HCT116 (cell line): ENCODE data around the gene GUCA1C. TPM values are rescaled to one million over a fixed set of nuclear protein-coding genes. Genes with fewer than 3 reads are reported as not detected.

Source experiments
- ATAC-seq: fragments of 200-7000 bp; cut with Tn5 transposase; 2 replicates; pipeline ENCODE4 v1.9.1; 2020; ENCODE audit warnings: mild to moderate bottlenecking, moderate library complexity
- BruUV-seq: library from RNA; stranded (reverse); fragments of 400-500 nt; replicated peaks from 2 replicates; lab custom pipeline; 2021; lab: Mats Ljungman, UMichigan
- CTCF ChIA-PET: fragments of 300-600 bp; sonication (Branson Sonifier 250); formaldehyde crosslinking; loops from one replicate; lab custom pipeline; 2021; ENCODE audit warnings: antibody characterized with exemption; lab: Charles Lee
- POLR2A ChIA-PET: fragments of 300-600, 350-600 bp; sonication (Branson Sonifier 250); formaldehyde crosslinking; loops from one replicate; lab custom pipeline; 2021; ENCODE audit warnings: antibody characterized with exemption; lab: Charles Lee
- RAD21 ChIA-PET, 2 experiments: fragments of 300-600 bp; sonication (Branson Sonifier 250); formaldehyde crosslinking; loops; one replicate each; lab custom pipeline; 2023; ENCODE audit warnings: low total read pairs in 2 of 2; ENCODE audit not compliant: uncharacterized antibody in 2 of 2, unreplicated experiment in 2 of 2, low non-redundant PET in 1 of 2; lab: Charles Lee
- DNase-seq: peaks from one replicate; pipeline ENCODE4 v3.0.0-alpha.2; 2010; ENCODE audit warnings: low read depth, low spot score
- H2AFZ ChIP-seq: fragments of 200-600 bp; shearing (Covaris generic), sonication (generic); 2 replicates; pipeline ENCODE4 v1.6.1; 2017; ENCODE audit warnings: low read depth, mixed run types, mixed read lengths, antibody characterized with exemption, low read length; ENCODE audit not compliant: poor library complexity, severe bottlenecking
- H3K27ac ChIP-seq: 2 replicates; pipeline ENCODE4 v1.5.1; 2012; ENCODE audit warnings: low read depth, low read length
- H3K27me3 ChIP-seq: fragments of 200-600 bp; sonication (generic); 2 replicates; pipeline ENCODE4 v1.6.1; 2016; ENCODE audit warnings: mixed run types, low read length, mixed read lengths; ENCODE audit not compliant: insufficient read depth
- H3K36me3 ChIP-seq, 2 experiments: fragments of 200-500 bp in 1 of 2; fragments of 200-600 bp in 1 of 2; sonication (Bioruptor generic) in 1 of 2; sonication (generic) in 1 of 2; 2 replicates each; pipeline versions ENCODE4 v1.5.1 to v1.6.1; 2014 to 2016; ENCODE audit warnings: low read length in 2 of 2, inconsistent platforms in 1 of 2, mixed read lengths in 1 of 2, mixed run types in 1 of 2; ENCODE audit not compliant: insufficient read depth in 2 of 2, control insufficient read depth in 1 of 2
- H3K4me1 ChIP-seq, 2 experiments: fragments of 200-600 bp in 1 of 2; sonication (generic) in 1 of 2; 2 replicates each; pipeline versions ENCODE4 v1.5.1 to v1.6.1; 2012 to 2017; ENCODE audit warnings: low read length in 2 of 2, inconsistent platforms in 1 of 2, mild to moderate bottlenecking in 1 of 2, mixed read lengths in 1 of 2, mixed run types in 1 of 2, moderate library complexity in 1 of 2; ENCODE audit not compliant: insufficient read depth in 2 of 2, control insufficient read depth in 1 of 2
- H3K4me2 ChIP-seq: fragments of 200-600 bp; sonication (generic); 2 replicates; pipeline ENCODE4 v1.6.1; 2017; ENCODE audit warnings: mixed run types, low read length, mixed read lengths
- H3K4me3 ChIP-seq, 2 experiments: fragments of 200-600 bp in 1 of 2; sonication (generic) in 1 of 2; replicated peaks in 1 of 2; 2 replicates each; pipeline ENCODE4 v1.5.1; 2011 to 2016; ENCODE audit warnings: low read length in 2 of 2, control low read depth in 1 of 2, low read depth in 1 of 2, mild to moderate bottlenecking in 1 of 2, mixed read lengths in 1 of 2, mixed run types in 1 of 2
- H3K79me2 ChIP-seq: fragments of 200-600 bp; sonication (generic); 2 replicates; pipeline ENCODE4 v1.6.1; 2017; ENCODE audit warnings: mild to moderate bottlenecking, mixed run types, low read length, moderate library complexity, mixed read lengths; ENCODE audit not compliant: insufficient read depth
- H3K9ac ChIP-seq: fragments of 200-600 bp; sonication (generic); 2 replicates; pipeline ENCODE4 v1.6.1; 2016; ENCODE audit warnings: low read length, mixed read lengths
- H3K9me2 ChIP-seq: fragments of 200-600 bp; sonication (generic), shearing (Covaris generic); 2 replicates; pipeline ENCODE4 v1.6.1; 2017; ENCODE audit warnings: mixed run types, mild to moderate bottlenecking, moderate library complexity; ENCODE audit not compliant: insufficient read depth
- H3K9me3 ChIP-seq, 2 experiments: fragments of 200-500 bp in 1 of 2; fragments of 200-600 bp in 1 of 2; sonication (Bioruptor generic) in 1 of 2; sonication (generic) in 1 of 2; 2 replicates each; pipeline ENCODE4 v1.6.1; 2014 to 2017; ENCODE audit warnings: low read length in 2 of 2, mixed read lengths in 2 of 2, inconsistent platforms in 1 of 2, low read depth in 1 of 2, mild to moderate bottlenecking in 1 of 2, mixed run types in 1 of 2, moderate library complexity in 1 of 2; ENCODE audit not compliant: control insufficient read depth in 1 of 2, insufficient read depth in 1 of 2
- H4K20me1 ChIP-seq: fragments of 200-600 bp; sonication (generic), shearing (Covaris generic); 2 replicates; pipeline ENCODE4 v1.6.1; 2017; ENCODE audit warnings: mixed run types, mild to moderate bottlenecking, moderate library complexity; ENCODE audit not compliant: insufficient read depth
- ELF1 ChIP-seq: IDR thresholded peaks from 2 replicates; pipeline ENCODE4 v1.6.1; 2012; ENCODE audit warnings: low read depth, borderline replicate concordance
- EZH2phosphoT487 ChIP-seq: fragments of 200-600 bp; IDR thresholded peaks from 2 replicates; pipeline ENCODE4 v1.6.1; 2018; ENCODE audit warnings: antibody characterized with exemption, borderline replicate concordance
- FOSL1 ChIP-seq: IDR thresholded peaks from 2 replicates; pipeline ENCODE4 v1.6.1; 2012; ENCODE audit warnings: low read depth
- JUND ChIP-seq: IDR thresholded peaks from 2 replicates; pipeline ENCODE4 v1.6.1; 2012
- RAD21 ChIP-seq: IDR thresholded peaks from 2 replicates; pipeline ENCODE4 v1.6.1; 2012; ENCODE audit warnings: low read depth, mild to moderate bottlenecking
- SP1 ChIP-seq: IDR thresholded peaks from 2 replicates; pipeline ENCODE4 v1.6.1; 2012; ENCODE audit warnings: low read depth
- TCF7L2 ChIP-seq: IDR thresholded peaks from 2 replicates; pipeline ENCODE4 v1.7.0; 2011; ENCODE audit warnings: borderline replicate concordance, inconsistent platforms; ENCODE audit not compliant: insufficient read depth, insufficient read length; ENCODE audit errors: extremely low read depth
- ZFX ChIP-seq: fragments of 450-650 bp; IDR thresholded peaks from 2 replicates; pipeline ENCODE4 v1.6.1; 2017
- ZNF274 ChIP-seq: fragments of 200-500 bp; sonication (Bioruptor generic); IDR thresholded peaks from 2 replicates; pipeline ENCODE4 v1.6.1; 2014; ENCODE audit warnings: mild to moderate bottlenecking, low read depth, low read length, inconsistent platforms
- intact Hi-C: fragments of 100-400 bp; cut with micrococcal nuclease; formaldehyde crosslinking; loops from 2 replicates; pipeline ENCODE4 v1.10.0; 2022
- total RNA-seq: library from RNA; stranded (reverse); gene quantifications from one replicate; pipeline ENCODE4 v1.2.1, GENCODE V29; 2021; ENCODE audit not compliant: unreplicated experiment
- TF ChIP-seq, protein P1 (sequence below): IDR thresholded peaks from 2 replicates; pipeline ENCODE4 v1.6.1; 2011; ENCODE audit warnings: mild to moderate bottlenecking, low read length, moderate library complexity; ENCODE audit not compliant: insufficient replicate concordance; ENCODE audit errors: extremely low read depth
- TF ChIP-seq, protein P2 (sequence below): IDR thresholded peaks from 2 replicates; pipeline ENCODE4 v1.6.1; 2012; ENCODE audit warnings: low read depth

The GUCA1C gene
- total RNA-seq, 1 experiment from 2014 or later = not detected

DNA sequence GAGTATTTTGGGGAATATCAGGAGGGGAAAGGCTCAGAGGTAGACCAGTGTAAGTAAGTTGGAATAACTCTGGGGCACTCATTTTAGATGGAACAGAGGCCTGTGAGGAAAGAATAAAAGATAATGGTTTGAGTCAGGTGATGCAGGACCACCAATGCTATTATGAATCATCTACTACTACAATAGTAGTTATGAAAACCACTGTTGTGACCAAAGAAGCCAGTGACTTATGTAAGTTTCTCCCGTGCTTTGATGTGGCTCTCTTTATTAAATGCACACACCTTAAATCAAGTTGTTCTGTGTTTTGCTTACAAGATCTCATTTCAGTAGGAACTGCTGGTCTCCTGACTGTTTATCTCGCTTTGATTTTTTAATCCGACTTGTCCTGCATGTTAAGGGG, 13.1 kb upstream of the GUCA1C start:
- TF ChIP-seq, protein P1, sequence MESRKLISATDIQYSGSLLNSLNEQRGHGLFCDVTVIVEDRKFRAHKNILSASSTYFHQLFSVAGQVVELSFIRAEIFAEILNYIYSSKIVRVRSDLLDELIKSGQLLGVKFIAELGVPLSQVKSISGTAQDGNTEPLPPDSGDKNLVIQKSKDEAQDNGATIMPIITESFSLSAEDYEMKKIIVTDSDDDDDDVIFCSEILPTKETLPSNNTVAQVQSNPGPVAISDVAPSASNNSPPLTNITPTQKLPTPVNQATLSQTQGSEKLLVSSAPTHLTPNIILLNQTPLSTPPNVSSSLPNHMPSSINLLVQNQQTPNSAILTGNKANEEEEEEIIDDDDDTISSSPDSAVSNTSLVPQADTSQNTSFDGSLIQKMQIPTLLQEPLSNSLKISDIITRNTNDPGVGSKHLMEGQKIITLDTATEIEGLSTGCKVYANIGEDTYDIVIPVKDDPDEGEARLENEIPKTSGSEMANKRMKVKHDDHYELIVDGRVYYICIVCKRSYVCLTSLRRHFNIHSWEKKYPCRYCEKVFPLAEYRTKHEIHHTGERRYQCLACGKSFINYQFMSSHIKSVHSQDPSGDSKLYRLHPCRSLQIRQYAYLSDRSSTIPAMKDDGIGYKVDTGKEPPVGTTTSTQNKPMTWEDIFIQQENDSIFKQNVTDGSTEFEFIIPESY = no peak
- no peak for TF ChIP-seq ELF1
- no peak for TF ChIP-seq TCF7L2
- no peak for TF ChIP-seq EZH2phosphoT487
- no peak for TF ChIP-seq ZNF274
- TF ChIP-seq SP1 = no peak
- TF ChIP-seq, protein P2, sequence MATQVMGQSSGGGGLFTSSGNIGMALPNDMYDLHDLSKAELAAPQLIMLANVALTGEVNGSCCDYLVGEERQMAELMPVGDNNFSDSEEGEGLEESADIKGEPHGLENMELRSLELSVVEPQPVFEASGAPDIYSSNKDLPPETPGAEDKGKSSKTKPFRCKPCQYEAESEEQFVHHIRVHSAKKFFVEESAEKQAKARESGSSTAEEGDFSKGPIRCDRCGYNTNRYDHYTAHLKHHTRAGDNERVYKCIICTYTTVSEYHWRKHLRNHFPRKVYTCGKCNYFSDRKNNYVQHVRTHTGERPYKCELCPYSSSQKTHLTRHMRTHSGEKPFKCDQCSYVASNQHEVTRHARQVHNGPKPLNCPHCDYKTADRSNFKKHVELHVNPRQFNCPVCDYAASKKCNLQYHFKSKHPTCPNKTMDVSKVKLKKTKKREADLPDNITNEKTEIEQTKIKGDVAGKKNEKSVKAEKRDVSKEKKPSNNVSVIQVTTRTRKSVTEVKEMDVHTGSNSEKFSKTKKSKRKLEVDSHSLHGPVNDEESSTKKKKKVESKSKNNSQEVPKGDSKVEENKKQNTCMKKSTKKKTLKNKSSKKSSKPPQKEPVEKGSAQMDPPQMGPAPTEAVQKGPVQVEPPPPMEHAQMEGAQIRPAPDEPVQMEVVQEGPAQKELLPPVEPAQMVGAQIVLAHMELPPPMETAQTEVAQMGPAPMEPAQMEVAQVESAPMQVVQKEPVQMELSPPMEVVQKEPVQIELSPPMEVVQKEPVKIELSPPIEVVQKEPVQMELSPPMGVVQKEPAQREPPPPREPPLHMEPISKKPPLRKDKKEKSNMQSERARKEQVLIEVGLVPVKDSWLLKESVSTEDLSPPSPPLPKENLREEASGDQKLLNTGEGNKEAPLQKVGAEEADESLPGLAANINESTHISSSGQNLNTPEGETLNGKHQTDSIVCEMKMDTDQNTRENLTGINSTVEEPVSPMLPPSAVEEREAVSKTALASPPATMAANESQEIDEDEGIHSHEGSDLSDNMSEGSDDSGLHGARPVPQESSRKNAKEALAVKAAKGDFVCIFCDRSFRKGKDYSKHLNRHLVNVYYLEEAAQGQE = no peak
- TF ChIP-seq RAD21 = no peak
- TF ChIP-seq ZFX = no peak
- no peak for TF ChIP-seq JUND
- TF ChIP-seq FOSL1 = no peak
- Histone ChIP-seq H3K27me3 (no peaks in the 10 kb centered on the region), H2AFZ (no peak overlapping the region), H4K20me1 (no peaks in the 10 kb centered on the region), H3K4me2 (no peak overlapping the region), H3K9ac (no peak overlapping the region), H3K36me3 (no peaks in the 10 kb centered on the region), H3K9me3 (no peaks in the 10 kb centered on the region), H3K79me2 (no peaks in the 10 kb centered on the region), H3K4me3 (no peak overlapping the region), H3K4me1 (no peaks in the 10 kb centered on the region), H3K9me2 (no peaks in the 10 kb centered on the region), H3K27ac (no peak overlapping the region)
- POLR2A ChIA-PET = no interaction called here
- BruUV-seq = no TSS peak
- no peak for DNase-seq
- no peak for ATAC-seq
- CTCF ChIA-PET = no interaction called here
- RAD21 ChIA-PET = no interaction called here
- intact Hi-C loops = no loop called here
